IPS-15b (cell line): ENCODE measurements around the gene HYKK.

ENCODE experiments used
- H3K27me3 ChIP-seq: one replicate; pipeline ENCODE4 v1.6.1; 2013; ENCODE audit warnings: low read length; ENCODE audit not compliant: control insufficient read depth, insufficient read depth
- H3K36me3 ChIP-seq: one replicate; pipeline ENCODE4 v1.6.1; 2013; ENCODE audit warnings: low read length; ENCODE audit not compliant: control insufficient read depth, insufficient read depth
- H3K4me1 ChIP-seq: one replicate; pipeline ENCODE4 v1.6.1; 2013; ENCODE audit warnings: mild to moderate bottlenecking, low read length; ENCODE audit not compliant: control insufficient read depth, insufficient read depth
- H3K4me3 ChIP-seq: one replicate; pipeline ENCODE4 v1.5.1; 2013; ENCODE audit warnings: low read depth, low read length
- H3K9ac ChIP-seq: one replicate; pipeline ENCODE4 v1.6.1; 2013; ENCODE audit warnings: low read depth, mild to moderate bottlenecking, low read length
- H3K9me3 ChIP-seq: one replicate; pipeline ENCODE4 v1.6.1; 2013; ENCODE audit warnings: mild to moderate bottlenecking, low read length; ENCODE audit not compliant: control insufficient read depth, insufficient read depth

HYKK gene, protein sequence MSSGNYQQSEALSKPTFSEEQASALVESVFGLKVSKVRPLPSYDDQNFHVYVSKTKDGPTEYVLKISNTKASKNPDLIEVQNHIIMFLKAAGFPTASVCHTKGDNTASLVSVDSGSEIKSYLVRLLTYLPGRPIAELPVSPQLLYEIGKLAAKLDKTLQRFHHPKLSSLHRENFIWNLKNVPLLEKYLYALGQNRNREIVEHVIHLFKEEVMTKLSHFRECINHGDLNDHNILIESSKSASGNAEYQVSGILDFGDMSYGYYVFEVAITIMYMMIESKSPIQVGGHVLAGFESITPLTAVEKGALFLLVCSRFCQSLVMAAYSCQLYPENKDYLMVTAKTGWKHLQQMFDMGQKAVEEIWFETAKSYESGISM

DNA sequence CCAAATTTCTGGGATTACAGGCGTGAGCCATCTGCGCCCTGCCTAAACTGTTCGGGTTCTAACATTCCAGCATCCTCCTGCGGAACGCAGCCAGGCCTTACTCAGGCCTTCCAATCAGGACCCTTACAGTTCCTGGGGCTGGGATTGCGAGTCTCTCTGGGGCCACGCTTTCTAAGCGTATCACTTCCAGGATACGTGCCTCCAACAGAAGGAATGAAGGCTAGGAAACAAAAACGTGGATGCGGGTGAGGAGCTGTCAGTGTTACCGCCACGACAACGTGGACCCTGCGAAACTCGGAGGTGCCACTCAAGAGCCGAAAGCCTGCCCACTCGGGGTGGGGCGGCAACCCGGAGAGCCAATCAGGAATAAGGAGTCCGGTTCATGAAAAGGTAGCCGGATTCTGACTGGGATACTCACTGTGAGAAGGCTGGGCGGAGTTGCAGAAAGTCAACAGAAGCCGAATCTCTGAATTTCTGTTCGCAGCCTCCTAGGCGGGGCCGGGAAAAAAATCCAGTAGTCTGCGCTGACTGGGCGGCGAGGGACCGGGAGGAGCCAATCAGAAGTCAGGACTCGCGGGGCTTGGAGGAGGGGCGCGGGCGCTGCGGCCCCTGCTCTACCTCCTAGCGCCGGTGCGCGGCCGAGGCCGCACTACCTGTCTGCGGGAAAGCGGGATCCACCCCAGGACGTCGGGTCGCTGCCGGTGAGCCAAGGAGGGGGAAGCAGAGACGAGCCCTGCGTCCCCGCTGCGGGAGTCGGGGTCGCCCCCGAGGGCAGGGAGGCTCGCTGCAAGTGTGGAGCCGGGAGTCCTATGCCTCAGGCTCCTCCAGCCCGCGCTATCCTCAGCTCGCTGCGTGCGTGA lies at the start of gene HYKK:
Gene HYKK, plus strand, starts transcription at position 607 of the 860 bp plus-strand sequence. CDS start 5,512 bp downstream, outside the sequence.
- Histone ChIP-seq H3K36me3 (no peaks in the 10 kb centered on the region), H3K4me1 (no peaks in the 10 kb centered on the region), H3K9me3 (no peaks in the 10 kb centered on the region), H3K4me3 (peak within 1 kb of the TSS; percentile 91), H3K27me3 (peaks cover 20% of the 10 kb centered on the region), H3K9ac (peak within 1 kb of the TSS; percentile 85)

DNA sequence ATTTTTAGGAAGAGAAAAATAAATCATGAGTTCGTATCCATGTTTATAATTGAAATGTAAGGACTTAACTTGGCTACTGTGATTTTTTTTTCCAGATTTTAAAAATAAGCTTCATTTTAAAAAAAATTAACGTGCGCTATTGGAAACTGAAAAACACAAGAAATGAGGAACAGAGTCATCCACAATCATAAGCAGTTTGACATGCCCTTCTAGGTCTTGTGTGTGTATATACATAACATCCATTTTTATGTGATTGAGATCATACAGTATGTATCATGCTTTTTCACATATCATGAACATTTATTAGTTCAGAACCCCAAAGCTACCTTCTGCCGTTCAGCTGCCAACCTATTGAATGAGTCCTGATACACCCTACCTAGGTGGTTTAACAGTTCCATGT lies 46.6 kb upstream of the HYKK start:
- Histone ChIP-seq H3K27me3 (no peaks in the 10 kb centered on the region), H3K4me1 (peaks cover 3% of the 10 kb centered on the region), H3K9ac (no peak overlapping the region)

DNA sequence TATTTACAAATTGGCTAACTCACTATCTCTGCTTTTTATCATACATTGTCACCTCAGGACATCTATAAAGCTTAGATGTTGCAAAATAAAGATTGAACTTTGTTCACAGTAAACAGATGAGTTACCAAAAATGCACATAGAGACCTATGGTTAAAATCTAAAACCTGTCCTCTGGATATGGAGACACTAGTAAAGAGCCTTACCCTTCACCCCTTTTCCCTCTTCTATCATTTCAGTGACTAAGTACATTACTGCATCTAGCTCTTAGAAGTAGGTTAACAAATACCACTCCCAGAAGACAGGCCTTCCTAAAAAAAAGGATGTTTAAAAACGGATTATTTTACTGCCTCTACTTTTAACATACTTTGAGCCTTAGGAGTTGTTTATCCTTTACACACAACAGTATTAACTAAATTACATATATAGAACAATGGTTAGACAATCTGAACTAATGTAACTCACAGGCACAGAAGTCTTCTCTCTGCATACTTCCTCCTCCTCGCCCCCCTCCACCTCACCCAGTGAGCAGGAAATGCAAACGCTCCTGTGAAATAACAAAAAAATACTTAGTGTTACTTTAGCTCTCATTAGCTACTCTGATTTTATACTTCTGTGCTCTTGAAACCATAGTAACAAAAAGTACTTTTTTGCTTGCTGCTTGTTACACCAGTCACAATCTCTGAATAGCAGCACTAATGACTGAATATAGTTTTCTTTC lies 46.0 kb upstream of the HYKK start:
- no peaks in the 10 kb centered on the region for H3K9me3 ChIP-seq
- H3K36me3 ChIP-seq: peaks cover 2% of the 10 kb centered on the region
- no peaks in the 10 kb centered on the region for H3K27me3 ChIP-seq
- H3K9ac ChIP-seq: no peak overlapping the region
- no peak overlapping the region for H3K4me3 ChIP-seq
- H3K4me1 ChIP-seq: peaks cover 3% of the 10 kb centered on the region

More for the DNA sequence above, 46.6 kb upstream of the HYKK start:
- H3K4me3 ChIP-seq: no peak overlapping the region
- H3K36me3 ChIP-seq: peaks cover 2% of the 10 kb centered on the region
- H3K9me3 ChIP-seq: no peaks in the 10 kb centered on the region

DNA sequence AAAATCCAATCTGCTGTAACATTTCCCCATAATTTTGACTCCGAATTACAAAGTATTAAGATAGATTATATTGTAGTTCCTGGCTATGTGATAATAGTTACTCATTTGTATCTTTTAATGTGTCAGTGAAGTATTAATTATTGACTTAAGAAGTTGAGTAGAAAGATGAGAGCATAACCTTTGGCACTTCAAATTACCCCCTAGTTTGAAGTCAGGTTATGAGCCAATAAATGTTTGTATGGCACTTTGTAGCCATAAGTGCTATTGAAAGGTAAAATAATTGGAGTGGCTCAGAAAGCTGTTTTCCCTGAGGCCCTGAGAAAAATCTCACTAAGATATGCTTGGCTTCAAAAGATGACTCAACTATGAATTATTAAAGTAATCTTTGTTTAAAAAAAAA lies 38.3 kb upstream of the HYKK start:
- Histone ChIP-seq H3K9me3 (no peaks in the 10 kb centered on the region), H3K4me1 (no peaks in the 10 kb centered on the region), H3K27me3 (no peaks in the 10 kb centered on the region), H3K4me3 (no peak overlapping the region), H3K9ac (no peak overlapping the region), H3K36me3 (peaks cover 9% of the 10 kb centered on the region)

DNA sequence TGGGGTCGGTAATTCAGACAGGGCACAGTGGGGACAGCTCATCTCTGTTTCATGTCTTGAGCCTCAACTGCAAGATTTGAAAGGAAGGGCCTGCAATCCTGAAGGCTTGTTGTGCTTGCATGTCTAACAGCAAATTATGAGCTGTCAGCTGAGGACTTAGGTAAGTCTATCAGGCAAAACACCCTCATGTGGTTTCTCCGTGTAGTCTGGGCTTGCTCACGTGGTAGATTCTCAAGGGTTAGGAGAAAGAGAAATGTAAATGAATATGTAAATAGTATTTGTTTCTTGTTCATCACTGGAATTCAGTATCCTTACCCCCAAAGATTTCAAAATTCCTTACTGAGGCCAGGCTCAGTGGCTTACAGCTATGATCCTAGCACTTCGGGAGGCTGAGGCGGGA lies 30.1 kb upstream of the HYKK start:
- Histone ChIP-seq H3K36me3 (peaks cover 6% of the 10 kb centered on the region), H3K4me3 (no peak overlapping the region), H3K27me3 (no peaks in the 10 kb centered on the region), H3K4me1 (no peaks in the 10 kb centered on the region), H3K9ac (no peak overlapping the region), H3K9me3 (no peaks in the 10 kb centered on the region)

DNA sequence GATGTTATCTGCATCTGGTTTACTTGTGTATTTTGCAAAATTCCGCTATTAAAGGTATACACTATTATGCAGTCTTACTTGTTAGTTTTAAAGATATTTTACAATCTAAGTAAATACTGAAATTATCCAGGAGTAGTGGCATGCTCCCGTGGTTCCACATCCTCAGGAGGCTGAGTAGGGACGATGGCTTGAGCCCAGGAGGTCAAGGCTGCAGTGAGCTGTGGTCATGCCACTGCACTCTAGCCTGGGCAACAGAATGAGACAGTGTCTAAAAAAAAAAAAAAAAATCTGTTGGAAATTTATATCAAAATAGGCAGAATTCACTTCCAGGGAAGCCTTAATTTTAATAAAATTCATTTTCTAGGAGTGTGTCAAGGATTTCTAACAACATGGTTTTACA lies 27.7 kb upstream of the HYKK start:
- Histone ChIP-seq H3K9ac (no peak overlapping the region), H3K4me3 (no peak overlapping the region), H3K9me3 (no peaks in the 10 kb centered on the region), H3K36me3 (peaks cover 16% of the 10 kb centered on the region), H3K27me3 (no peaks in the 10 kb centered on the region), H3K4me1 (no peaks in the 10 kb centered on the region)

DNA sequence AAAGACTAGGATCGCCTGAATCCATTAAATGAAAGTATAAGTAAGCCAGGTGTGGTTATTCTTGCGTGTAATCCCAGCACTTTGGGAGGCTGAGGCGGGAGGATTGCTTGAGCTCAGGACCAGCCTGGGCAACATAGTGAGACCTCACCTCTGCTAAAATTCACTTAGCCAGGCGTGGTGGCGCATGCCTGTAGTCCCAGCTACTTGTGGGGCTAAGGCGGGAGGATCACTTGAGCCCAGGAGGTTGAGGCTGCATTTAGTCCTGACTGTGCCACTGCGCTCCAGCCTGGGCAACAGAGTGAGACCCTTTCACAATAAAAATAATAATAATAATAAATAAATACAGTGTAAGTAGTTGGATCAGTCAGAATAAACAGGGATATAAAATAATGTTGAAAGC lies 25.5 kb upstream of the HYKK start:
- peaks cover 22% of the 10 kb centered on the region for H3K36me3 ChIP-seq
- H3K27me3 ChIP-seq: no peaks in the 10 kb centered on the region
- no peaks in the 10 kb centered on the region for H3K4me1 ChIP-seq
- H3K9me3 ChIP-seq: no peaks in the 10 kb centered on the region
- no peak overlapping the region for H3K9ac ChIP-seq
- no peak overlapping the region for H3K4me3 ChIP-seq

DNA sequence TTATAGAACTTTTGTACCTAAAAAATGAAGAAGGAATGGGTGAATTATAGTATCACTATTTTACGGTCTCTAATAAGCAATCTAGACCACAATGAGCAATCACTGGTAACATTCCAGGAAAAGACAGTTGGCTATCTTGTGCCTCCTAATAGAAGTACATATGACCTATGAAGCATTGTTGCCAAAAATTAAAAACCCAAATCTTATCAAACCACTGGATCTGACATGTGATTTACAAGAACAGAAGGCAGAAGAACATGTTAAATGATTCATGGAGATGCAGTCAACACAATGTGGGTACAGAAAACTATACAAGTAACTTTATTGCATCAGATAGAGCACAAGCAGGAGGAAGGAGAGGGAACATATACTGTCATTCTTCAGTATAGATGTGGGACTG lies 14.5 kb upstream of the HYKK start:
- Histone ChIP-seq H3K9me3 (no peaks in the 10 kb centered on the region), H3K4me1 (no peaks in the 10 kb centered on the region), H3K36me3 (peaks cover 3% of the 10 kb centered on the region), H3K4me3 (no peak overlapping the region), H3K9ac (no peak overlapping the region), H3K27me3 (no peaks in the 10 kb centered on the region)

DNA sequence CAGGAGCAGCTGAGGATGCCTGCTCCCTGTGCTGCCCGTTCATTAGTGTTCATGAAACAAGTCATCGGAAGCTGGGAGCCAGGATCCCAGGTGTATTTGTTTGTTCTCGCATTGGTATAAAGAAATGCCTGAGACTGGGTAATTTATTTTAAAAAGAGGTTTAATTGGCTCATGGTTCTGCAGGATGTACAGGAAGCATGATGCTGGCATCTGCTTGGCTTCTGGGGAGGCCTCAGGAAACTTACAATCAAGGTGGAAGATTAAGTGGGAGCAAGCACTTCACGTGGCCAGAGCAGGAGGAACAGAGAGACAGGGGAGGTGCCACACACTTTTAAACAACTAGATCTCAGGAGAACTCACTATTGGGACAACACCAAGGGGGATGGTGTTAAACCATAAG lies 5.5 kb upstream of the HYKK start:
- no peaks in the 10 kb centered on the region for H3K36me3 ChIP-seq
- no peaks in the 10 kb centered on the region for H3K4me1 ChIP-seq
- no peak overlapping the region for H3K4me3 ChIP-seq
- H3K27me3 ChIP-seq: no peaks in the 10 kb centered on the region
- H3K9me3 ChIP-seq: no peaks in the 10 kb centered on the region
- H3K9ac ChIP-seq: no peak overlapping the region

DNA sequence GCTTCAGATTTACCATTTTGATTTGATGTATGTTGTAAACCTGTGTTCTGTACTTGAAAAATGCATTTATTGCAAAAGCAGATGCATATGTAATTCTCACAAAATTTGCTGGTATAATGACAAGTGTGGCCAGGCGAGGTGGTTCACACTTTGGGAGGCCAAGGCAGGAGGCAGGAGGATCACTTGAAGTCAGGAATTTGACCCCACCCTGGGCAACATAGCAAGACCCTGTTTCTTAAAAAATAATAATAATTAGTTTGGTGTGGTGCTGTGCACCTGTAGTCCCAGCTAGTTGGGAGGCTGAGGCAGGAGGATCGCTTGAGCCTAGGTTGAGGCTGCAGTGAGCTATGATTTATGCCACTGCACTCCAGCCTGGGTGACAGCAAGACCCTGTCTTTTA lies 4.7 kb upstream of the HYKK start:
- Histone ChIP-seq H3K36me3 (no peaks in the 10 kb centered on the region), H3K4me1 (no peaks in the 10 kb centered on the region)

DNA sequence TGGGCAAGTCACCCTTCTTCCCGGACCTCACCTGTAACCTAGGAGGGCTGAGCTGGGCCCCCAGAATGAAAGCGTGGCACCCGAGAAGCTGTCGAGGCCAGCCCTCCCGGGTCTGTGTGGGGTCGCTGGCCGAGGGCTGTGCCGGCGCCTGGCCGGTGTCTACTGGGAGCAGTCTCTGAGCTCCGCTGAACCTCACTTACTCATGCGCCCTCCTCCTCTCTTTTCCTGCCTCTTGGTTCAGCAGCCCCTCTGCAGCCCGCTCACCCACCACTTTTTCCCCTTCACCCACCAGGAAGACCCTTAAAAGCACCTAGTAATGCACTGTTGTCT lies 419 bp downstream of the HYKK start:
- H3K4me1 ChIP-seq: no peaks in the 10 kb centered on the region
- peak overlapping the region; percentile 85 for H3K9ac ChIP-seq
- H3K4me3 ChIP-seq: peak overlapping the region; percentile 91
- H3K9me3 ChIP-seq: no peaks in the 10 kb centered on the region
- H3K36me3 ChIP-seq: no peaks in the 10 kb centered on the region
- H3K27me3 ChIP-seq: peaks cover 20% of the 10 kb centered on the region

More for the DNA sequence above, 4.7 kb upstream of the HYKK start:
- Histone ChIP-seq H3K4me3 (no peak overlapping the region), H3K27me3 (no peaks in the 10 kb centered on the region), H3K9ac (no peak overlapping the region), H3K9me3 (no peaks in the 10 kb centered on the region)
